GM12878 (cell line): Measurements from ENCODE around the gene RIC1.

Source experiments
- ATF3 ChIP-seq: IDR thresholded peaks from 2 replicates; pipeline ENCODE4 v1.6.1; 2011; ENCODE audit warnings: low read depth, mild to moderate bottlenecking, low read length, moderate library complexity, borderline replicate concordance; ENCODE audit errors: extremely low read depth
- CTCF ChIP-seq, 3 experiments: IDR thresholded peaks in 2 of 3; conservative IDR thresholded peaks in 1 of 3; 2 replicates each; pipeline ENCODE4 v1.5.1; 2011; ENCODE audit warnings: low read depth in 3 of 3, low read length in 3 of 3, mild to moderate bottlenecking in 3 of 3, control low read depth in 2 of 3, moderate library complexity in 2 of 3, inconsistent platforms in 1 of 3, mixed read lengths in 1 of 3; ENCODE audit not compliant: control insufficient read depth in 2 of 3, insufficient read depth in 1 of 3; ENCODE audit errors: extremely low read depth in 1 of 3
- E2F4 ChIP-seq: IDR thresholded peaks from 2 replicates; pipeline ENCODE4 v1.6.1; 2012; ENCODE audit warnings: low read depth, low read length, improper control_type of control experiment
- GABPA ChIP-seq: IDR thresholded peaks from 2 replicates; pipeline ENCODE4 v1.6.1; 2014; ENCODE audit warnings: antibody characterized with exemption, low read depth, mild to moderate bottlenecking, inconsistent platforms
- MEF2A ChIP-seq: IDR thresholded peaks from 2 replicates; pipeline ENCODE4 v1.6.1; 2011; ENCODE audit warnings: low read depth, mild to moderate bottlenecking, low read length, moderate library complexity; ENCODE audit not compliant: insufficient read depth
- MTA3 ChIP-seq: IDR thresholded peaks from 2 replicates; pipeline ENCODE4 v1.6.1; 2012; ENCODE audit warnings: low read length, inconsistent platforms, borderline replicate concordance
- NBN ChIP-seq: fragments of 450-650 bp; IDR thresholded peaks from 2 replicates; pipeline ENCODE4 v1.6.1; 2016
- POLR2A ChIP-seq: IDR thresholded peaks from 2 replicates; pipeline ENCODE4 v1.6.1; 2011; ENCODE audit warnings: low read depth, mild to moderate bottlenecking, low read length
- POU2F2 ChIP-seq: IDR thresholded peaks from 3 replicates; pipeline ENCODE4 v1.6.1; 2011; ENCODE audit warnings: low read depth, mild to moderate bottlenecking, low read length, borderline replicate concordance

- no peak for TF ChIP-seq ATF3
- no peak for TF ChIP-seq POU2F2
- TF ChIP-seq POLR2A: no peak
- TF ChIP-seq CTCF (IDR thresholded peaks at IDR 0.05 in 2 of 3, conservative IDR thresholded peaks at IDR 0.05 in 1 of 3; ENCODE audit: control insufficient read depth in 2 of 3, extremely low read depth in 1 of 3, insufficient read depth in 1 of 3, low read depth in 3 of 3, low read length in 3 of 3): no peak
- no peak; the same call in 1 of the 2 replicates for TF ChIP-seq GABPA
- no peak for TF ChIP-seq NBN
- no peak for TF ChIP-seq E2F4
- no peak for TF ChIP-seq MEF2A
- TF ChIP-seq MTA3: no peak
Observed at GRCh38 chr9:5630081-5630507, 1.2 kb downstream of the RIC1 start.
